Fibroblast of skin of right biceps (primary cell): ENCODE measurements around the gene LMBR1.

Source experiments
- DNase-seq: peaks from one replicate; pipeline ENCODE4 v3.0.0-alpha.2; 2013

LMBR1 gene

GRCh38 chr7:156682928-156683327 is 210.1 kb downstream of the LMBR1 start:
- DNase-seq: no peak

- DNase-seq: no peak
These were observed 212.7 kb downstream of the LMBR1 start for GRCh38 chr7:156680281-156680680.

DNA sequence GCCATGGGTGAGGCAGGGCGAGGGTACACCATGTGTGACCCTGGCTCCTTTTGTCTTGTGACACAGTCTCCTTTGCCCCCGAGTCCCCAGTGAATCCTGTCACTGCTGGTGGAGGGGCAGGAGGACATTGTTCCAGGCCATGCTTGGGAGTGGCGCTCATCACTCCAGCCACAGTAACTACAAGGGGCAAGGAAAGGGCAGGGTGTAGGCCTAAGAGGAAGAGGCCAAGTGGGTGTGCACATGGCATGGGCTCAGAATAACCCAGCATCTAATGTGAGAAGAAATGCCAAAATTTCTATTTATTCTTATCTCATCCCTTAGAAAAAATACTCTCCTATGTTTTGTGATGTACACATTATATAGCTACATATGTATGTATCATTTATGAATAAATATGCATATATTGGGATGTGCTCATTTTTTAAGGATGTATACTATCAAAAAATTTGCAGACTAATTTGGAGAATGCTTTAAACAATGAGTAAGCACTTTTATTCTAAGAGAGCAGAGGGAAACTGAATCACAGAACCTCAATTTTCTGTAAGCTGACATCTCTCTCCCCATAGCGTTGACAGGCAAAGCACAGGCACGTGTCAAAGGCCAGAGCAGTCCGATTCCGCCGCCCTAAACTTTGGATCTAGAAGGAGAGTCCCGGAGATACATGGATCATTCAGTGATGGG is 215.5 kb downstream of the LMBR1 start:
- no peak for DNase-seq

- no peak for DNase-seq
These were observed 216.7 kb downstream of the LMBR1 start for GRCh38 chr7:156676263-156676662.

- no peak for DNase-seq
These were observed 217.3 kb downstream of the LMBR1 start for GRCh38 chr7:156675721-156676120.

GRCh38 chr7:156673902-156674301 is 219.1 kb downstream of the LMBR1 start:
- DNase-seq: no peak

- DNase-seq: no peak
These were observed 219.5 kb downstream of the LMBR1 start for GRCh38 chr7:156673454-156673853.

DNA sequence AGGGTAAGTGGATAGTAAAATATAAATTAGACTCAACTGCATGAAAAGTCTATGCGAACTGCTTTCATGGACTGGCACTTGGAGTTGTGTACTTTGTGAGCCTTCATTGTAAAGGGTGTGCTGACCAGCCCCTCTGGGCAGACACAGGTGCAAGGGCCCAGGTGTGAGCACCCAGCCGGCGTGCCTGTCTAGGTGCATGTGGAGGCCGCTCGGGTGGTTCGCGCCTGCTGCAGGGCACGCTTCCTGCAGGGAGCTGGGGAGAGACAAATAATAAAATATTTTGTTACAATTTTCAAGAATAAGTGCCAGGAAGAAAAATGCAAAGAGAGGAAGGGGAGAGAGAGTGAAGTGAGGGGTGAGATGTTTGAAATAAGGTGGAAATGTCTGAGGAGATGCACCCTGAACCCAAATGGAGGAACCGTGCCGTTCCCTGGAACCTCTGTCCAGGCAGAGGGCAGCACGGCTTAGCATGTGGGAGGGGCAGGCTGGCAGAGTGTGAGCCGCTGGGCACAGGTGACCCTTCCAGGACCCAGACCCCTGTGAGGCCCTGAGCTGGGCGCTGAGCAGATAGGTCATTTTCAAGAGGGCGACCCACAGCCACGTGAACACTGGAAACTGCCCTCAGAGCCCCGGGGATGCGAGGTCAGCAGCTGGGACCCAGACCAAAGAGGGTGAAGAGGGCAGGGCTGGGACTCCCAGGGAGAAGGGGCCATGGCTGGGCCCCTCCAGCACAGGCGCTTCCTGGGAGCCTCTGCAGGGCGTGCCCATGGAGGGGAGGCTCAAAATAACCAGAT is 223.8 kb downstream of the LMBR1 start:
- no peak for DNase-seq

GRCh38 chr7:156668130-156668741 is 224.7 kb downstream of the LMBR1 start:
- DNase-seq: no peak

DNA sequence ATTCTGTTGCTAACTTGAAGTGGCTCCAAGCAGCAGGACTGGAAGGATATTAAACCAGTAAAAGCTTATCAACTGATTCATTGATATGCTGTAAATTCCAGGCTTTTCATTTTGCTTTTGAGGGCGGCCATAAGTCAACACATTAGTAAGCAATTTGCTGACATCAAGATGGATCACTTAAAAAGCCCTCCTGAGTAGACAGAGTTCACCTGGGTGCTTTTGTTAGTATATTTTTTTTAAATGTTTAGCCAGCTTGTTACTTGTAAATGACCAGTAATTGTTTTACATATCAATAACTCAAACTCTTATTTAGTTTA is 225.9 kb downstream of the LMBR1 start:
- no peak for DNase-seq

DNA sequence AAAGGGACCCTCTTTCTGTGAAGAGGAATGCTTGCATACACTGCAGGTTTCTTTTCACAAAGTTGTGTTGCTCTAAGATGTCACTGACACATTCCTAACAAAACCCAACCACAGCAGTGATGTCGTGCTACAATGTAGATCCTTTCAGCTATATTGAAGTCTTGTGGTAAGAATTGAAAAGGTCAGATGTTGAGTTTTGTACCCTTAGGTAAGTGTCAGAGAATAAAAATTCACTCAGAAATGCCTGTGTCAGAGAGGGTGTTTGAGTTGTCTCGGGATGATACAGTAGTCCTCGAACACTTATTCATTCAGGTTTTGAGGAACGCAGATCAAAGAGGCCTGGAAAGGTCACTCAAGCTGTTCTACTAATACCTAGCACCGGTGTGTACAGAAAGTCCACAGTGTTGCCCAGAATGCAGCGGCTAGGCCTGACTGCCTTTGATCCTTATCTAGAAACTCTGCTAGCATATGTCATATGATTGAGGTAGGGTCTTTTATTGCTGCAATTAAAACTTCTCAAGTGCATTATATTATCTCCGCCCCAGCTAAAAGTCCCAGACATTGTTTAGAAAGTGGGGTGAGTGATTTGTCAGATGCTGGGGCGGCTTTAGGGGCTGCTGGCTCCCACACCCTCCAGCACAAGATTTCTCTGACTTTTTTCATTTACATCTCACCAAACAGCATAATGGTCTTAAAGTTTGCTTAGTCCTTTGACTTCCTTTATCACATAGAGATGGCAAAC is 226.4 kb downstream of the LMBR1 start:
- no peak for DNase-seq

- peak; percentile 10 for DNase-seq
These were observed 227.9 kb downstream of the LMBR1 start for GRCh38 chr7:156665101-156665500.

DNA sequence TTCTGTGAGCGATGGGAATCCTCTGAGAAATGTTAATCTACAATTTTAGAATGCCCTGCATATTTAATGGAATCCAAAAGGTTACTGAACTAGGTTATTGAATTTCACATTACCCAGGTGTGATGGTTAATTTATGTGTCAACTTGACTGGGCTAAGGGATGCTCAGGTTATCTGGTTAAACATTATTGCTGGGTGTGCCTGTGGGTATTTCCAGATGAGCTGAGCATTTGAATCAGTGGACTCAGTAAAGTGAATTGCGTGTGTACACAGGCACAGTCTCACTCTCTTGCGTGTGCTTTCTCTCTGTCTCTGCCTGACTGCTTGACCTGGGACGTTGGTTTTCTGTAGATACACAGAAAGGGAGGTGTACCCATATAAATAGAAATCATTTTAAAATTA is 230.7 kb downstream of the LMBR1 start:
- no peak for DNase-seq

DNA sequence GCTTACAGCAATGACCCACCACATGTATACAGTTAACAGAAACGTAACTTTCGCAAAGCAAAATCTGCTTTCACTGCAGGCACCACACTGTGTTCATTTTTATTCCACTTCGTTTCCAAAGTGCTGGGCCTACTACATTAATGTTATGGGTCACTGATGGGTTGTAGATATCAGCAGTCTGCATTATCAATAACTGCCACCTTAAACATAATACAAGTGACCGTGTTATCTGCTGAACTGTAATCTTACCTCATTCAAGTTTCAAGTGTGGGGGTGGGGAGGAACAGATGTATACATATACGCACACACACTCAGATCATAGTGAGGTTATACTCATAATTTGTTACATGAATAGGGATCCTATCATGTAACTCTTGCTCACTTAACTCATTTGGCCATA is 231.3 kb downstream of the LMBR1 start:
- DNase-seq: no peak

DNA sequence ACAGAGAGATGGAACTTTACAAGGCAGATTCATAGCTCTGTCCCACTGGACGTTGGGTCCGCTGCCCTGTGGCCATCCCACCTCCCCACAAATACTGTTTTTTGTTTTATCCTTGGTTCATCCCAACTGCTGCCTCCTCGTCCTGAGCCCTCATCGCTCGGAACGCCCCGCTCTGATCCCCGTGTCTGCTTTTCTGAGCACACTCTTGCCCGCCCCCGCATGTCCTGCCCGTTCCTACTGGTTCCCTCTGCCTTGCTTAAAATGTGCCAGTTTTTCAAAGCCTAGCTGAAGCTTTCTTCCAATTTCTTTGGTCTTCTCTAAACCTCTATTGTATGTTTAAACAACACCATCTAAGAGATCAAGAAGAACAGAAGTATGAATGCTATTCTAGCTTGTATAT is 233.0 kb downstream of the LMBR1 start:
- DNase-seq: no peak

- DNase-seq: no peak
These were observed 233.8 kb downstream of the LMBR1 start for GRCh38 chr7:156659203-156659602.

DNA sequence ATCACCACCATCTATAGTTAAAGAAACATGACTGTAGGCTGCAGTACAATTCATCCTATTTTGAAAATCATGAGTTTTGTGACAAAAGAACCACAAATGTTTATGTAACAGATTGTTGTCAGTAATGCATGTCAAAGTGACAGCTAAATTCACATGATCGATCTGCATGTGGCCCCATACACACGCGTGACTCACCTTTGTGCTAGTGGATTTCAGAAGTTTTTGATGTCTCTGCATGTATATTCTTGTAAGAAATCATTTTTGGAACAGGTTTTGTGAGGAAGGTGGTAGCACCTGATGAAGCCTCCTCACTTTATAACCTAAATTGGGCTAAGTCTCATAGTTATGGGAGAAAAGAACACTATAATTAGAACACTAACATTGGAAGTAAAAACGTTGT is 235.3 kb downstream of the LMBR1 start:
- DNase-seq: no peak

DNA sequence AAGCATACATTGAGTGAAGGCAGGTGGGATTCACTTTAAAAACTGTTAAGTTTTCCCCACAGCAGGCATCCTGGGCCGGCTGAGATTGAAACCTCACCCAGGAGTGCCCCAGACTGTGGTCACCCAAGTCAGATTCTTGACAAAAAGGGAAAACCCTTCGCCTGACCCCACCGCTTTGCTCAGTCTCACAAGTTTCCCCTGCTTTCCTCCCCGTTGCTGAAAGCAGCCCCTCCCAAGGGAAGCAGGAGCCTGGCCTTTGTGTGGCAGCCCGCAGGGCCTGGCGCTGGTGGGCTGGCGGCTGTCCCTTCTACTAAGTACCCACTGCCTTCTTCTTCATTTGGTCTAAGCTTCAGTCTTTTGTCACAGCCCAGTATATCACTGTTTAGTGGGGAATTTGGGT is 236.4 kb downstream of the LMBR1 start:
- DNase-seq: no peak

DNA sequence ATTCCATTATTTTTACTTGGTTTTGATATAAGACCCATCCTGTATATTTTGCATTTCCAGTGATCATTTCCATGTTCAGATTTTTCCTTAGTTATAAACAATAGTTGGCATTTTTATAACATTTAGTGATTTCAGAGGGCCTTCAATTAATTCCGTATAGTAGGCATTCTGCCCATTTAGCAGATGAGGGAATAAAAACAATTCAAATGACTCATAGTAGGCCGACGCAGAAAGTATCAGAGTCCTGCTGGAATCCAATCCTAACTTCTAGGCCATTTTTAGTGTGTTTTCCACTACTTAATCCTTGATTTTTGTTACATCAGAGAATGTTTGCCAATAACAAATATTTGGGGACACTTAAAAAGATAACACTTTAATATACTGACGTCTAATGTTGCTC is 237.0 kb downstream of the LMBR1 start:
- DNase-seq: no peak

DNA sequence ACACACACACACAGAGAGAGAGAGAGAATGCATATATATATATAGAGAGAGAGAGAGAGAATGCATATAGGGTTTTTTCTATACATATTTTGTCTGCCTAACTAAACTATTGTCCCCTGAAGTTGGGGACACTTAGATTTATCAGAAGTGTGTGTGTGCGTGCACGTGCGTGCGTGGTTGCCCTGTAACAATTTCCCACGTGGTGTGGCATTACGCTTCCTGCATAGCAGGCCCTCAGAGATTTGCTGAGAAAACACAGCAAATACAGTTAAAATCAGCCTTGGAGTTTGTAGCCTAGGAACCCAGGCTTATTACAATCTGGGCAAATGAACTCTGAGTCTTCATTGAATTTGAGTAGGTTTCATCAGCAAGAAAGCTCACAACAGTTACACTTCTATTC is 237.7 kb downstream of the LMBR1 start:
- no peak for DNase-seq

DNA sequence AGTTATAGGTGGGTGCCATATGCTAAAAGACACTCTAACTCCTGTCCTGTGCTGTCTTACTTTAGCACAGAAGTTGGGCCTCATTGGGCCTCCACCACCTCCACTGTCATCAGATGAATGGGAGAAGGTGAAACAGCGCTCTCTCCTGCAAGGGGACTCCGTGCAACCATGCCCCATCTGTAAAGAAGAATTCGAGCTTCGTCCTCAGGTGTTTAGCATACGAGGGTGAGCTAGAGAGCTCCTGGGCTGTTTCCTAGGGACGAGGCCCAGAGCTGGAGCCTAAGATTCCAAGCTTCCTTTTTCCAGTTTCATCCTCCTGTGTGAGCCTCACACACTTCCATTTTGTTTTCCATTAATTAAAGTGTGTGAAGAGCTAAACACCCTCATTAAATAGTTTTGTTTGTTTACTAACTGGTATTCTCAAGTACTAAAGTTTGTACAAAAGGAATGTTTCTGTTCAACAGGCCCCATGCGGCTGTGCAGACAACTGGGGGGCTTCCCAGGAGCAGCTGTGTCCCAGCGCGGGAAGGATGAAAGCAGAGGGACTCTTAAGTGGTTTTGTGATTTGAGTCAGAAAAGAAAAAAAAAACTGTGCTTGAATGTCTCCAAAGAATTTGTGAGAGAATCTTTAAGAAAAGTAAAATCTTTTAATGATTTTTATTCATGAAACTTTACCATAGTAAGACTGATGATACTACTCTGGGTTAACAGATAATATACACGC is 238.3 kb downstream of the LMBR1 start:
- no peak for DNase-seq

- peak; percentile 24 for DNase-seq
These were observed 240.0 kb downstream of the LMBR1 start for GRCh38 chr7:156652886-156653568.
